ENCODE measurements around the gene MCF2L2.

MCF2L2 gene

DNA sequence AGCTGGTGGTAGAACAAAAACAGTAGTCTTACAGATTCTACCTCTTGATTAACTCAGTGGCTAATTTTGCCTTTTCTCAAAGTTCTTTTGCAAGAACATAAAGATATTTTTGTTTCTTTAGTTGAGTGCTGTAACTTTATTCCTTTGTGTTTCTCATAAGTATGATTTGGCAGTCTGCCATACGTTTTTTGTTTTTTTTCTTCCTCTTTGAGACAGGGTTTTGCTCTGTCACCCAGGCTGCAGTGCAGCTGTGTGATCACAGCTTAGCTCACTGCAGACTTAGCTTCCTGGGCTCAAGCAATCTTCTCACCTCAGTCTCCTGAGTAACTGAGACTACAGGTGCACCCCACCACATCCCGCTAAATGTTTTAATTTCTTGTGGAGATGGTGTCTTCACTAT is 153.0 kb downstream of the MCF2L2 start:
- in situ Hi-C loops (cut with MboI; ENCODE audit: low sequenced_read_pairs), result no loop called here

DNA sequence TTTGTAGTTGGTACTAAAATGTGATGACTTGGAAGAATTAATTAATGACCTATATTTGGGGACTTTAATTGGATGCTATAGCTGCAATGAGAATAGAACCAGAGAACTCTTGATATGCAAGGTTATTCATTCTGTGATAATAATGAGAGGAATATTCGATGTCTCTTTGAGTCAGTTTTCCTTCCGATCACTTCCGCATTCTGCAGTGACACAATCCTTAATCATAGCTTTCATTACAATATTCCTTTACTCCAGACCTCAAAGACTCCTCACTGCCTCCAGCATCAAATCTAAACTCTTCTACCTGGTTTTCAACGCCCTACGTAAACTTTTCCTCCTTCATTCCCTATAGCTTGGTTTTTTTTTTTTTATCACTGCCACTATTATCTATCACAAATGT is 153.8 kb downstream of the MCF2L2 start:
- in situ Hi-C loops (cut with MboI; ENCODE audit: low sequenced_read_pairs), result no loop called here

DNA sequence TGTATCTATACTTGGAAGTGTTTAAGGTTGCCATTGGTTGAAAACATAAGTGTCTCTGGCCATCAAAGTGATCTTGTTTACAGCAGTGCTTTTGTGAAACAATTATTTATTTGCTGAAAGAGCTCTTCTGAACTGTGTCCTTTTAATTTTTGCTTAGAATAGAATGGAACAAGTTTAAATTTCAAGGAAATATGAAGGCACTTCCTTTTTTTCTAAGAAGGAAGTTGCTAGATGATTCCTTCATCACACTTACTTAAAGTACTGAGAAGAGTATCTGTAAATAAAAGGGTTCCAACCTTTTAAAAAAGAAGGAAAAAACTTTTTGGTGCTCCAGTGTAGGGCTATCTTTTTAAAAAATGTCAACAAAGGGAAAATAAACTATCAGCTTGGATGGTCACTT is 155.6 kb downstream of the MCF2L2 start:
- in situ Hi-C loops (cut with MboI; ENCODE audit: low sequenced_read_pairs), result no loop called here

DNA sequence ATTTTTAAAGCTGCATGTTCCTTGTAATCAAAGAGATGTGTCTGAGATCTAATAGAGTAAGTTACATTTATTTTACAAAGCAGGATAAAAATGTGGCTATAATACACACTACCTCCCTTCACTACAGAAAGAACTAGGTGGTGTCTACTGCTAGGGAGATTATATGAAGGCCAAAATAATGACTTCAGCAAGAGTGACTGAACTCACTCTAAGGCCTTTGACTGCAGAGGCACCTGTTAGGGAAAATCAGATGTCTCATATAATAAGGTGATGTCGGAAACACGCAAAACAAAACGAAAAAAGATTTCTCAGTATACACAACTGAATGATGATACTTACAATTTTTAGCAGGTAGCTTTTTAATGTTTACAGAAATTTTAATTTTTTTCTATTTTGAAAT is 156.3 kb downstream of the MCF2L2 start:
- in situ Hi-C loops (cut with MboI; ENCODE audit: low sequenced_read_pairs), result no loop called here

DNA sequence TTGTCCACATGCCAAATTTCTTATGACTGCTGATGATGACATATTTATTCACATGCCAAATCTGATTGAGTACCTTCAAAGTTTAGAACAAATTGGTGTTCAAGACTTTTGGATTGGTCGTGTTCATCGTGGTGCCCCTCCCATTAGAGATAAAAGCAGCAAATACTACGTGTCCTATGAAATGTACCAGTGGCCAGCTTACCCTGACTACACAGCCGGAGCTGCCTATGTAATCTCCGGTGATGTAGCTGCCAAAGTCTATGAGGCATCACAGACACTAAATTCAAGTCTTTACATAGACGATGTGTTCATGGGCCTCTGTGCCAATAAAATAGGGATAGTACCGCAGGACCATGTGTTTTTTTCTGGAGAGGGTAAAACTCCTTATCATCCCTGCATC is 158.1 kb downstream of the MCF2L2 start:
- in situ Hi-C loops (cut with MboI; ENCODE audit: low sequenced_read_pairs), result no loop called here

DNA sequence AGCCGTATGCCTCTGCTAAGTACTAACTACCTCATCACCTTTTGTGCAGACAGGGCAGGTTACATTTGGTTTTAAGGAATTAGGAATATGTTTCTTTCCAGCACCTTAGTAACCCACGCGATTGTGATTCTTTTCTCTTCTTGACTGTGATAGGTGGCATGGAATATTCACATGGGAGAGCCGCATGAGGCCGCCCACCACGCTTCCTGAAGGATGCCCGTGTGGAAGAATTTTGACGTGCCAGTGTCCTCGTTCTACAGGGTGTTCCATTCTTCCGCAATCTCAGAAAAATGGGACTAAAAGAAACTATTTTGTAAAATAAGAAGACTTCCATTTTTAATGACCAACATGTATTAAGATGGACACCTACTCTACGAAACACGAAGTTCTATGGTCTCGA is 159.1 kb downstream of the MCF2L2 start:
- in situ Hi-C loops (cut with MboI; ENCODE audit: low sequenced_read_pairs), result no loop called here

DNA sequence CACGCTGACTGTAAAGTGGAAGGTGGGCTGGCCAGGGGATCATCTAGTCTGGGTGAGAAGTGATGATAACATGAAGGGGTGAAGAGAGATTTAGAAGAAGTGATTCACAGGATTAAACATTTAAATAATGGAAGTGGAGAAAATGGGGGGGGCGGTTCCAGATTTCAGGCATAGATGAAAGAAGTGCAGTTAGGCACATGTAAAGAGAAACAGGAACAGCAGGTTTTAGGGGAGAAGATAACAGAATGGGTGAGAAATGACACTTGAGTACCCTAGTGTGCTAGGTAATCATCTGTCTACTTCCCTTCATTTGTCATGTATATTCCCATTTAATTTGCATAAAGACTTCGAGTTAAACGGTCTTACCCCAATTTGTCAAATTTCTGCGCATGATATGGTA is 160.1 kb downstream of the MCF2L2 start:
- in situ Hi-C loops (cut with MboI; ENCODE audit: low sequenced_read_pairs), result no loop called here

DNA sequence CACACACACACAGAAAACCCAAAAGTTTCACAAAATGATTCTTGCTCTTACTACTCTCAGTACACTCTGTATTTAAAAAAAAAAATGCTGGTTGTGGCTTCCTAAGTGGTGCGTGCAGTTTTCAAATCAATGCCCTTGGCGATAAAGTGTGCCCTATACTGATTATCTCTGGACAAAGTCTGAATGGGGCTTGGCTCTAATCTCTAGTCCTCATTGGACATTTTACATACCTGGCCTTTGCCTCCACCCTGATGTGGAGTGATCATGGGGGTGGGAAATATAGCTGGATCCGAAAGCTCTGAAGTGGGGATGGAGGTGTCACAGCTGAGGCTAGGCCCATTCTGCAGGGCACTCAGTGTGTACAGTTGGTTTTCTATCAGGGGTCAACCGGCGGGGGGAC is 161.3 kb downstream of the MCF2L2 start:
- in situ Hi-C loops (cut with MboI; ENCODE audit: low sequenced_read_pairs), result no loop called here

DNA sequence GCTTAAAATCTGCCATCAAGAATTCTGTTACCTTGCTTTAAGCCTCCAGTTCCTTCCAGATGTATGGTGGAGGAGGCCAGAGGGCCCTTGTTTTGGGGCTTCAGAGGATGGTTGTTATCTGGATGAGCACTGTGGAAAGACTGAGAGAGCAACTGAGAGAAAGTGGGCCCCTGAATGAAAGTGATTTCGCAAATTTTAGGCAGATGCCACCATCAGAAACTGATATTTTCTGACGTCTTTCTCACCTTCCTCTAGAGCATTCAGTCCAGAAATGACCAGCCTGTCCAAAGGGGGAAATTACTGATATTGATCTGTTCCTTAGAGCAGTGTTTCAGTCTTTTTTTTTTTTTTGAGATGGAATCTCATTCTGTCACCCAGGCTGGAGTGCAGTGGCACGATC is 162.0 kb downstream of the MCF2L2 start:
- in situ Hi-C loops (cut with MboI; ENCODE audit: low sequenced_read_pairs), result no loop called here

DNA sequence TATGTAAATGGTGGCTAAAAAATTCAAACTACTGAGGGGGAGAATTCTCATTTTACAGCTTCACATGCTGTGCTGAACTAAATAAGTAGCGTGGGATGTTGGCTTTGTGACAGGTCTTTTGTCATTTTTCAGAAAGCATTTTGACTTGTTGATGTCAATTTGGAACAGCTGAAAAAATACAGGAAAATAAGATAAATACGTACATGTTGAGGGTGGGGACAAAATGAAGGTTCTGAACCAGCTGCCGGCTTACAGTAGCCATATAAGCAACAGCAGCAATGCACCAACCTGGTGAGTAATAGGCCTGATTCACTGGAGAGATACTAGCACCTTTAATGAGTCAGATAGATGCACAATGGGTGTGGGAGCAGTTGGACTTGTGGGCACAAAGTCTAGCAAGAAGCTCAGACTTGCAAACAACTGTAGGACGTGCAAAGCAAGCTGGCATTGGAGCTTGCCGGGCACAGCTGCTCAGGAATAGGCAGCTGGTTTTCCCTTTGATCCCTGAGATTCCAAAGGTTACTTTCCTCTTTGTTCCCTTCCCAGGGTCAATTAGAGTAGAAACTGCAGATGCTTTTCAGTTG is 162.5 kb downstream of the MCF2L2 start:
- in situ Hi-C loops (cut with MboI; ENCODE audit: low sequenced_read_pairs), result no loop called here

DNA sequence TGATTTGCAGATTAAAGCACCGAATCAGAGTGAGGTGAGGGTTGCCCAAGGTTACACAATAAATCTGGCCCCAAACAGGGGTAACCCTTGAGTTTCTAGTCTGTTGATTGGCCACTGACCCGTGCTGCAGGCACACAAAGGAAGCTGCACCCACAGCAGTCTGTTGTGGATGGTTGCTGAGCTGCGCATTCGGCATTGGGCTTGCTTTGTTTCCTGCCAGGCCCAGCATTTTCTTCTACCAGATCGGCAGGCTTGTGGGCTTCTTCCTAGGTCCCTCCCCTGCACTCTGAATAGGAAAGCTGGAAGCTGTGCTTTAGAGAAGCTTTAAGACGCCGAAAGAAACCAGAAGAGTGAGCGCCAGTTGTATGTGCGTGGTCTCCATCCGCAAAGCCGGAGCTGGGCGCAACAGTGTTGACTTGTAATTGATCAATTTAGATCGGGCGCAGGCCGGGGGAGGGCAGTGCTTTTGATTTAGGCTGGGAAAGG is 163.2 kb downstream of the MCF2L2 start:
- in situ Hi-C loops (cut with MboI; ENCODE audit: low sequenced_read_pairs), result no loop called here

DNA sequence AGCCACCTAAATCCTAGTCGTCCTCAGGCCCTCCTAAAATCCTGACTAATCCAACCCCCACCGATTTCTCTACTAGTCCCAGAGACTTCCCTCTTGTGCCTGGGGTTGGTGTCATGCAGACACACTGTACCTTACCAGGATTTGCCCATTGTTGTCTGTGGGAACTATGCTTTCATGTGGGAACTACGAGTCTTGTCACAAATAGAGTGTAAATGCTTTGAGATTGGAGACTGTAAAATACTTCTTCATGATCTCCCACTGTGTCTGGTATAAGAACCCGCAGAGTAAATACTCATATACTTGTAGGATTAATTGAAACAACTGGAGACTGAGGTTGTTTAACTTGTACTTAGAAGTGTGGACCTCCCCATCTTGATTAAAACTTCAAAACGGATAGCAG is 164.2 kb downstream of the MCF2L2 start:
- in situ Hi-C loops (cut with MboI; ENCODE audit: low sequenced_read_pairs), result no loop called here

DNA sequence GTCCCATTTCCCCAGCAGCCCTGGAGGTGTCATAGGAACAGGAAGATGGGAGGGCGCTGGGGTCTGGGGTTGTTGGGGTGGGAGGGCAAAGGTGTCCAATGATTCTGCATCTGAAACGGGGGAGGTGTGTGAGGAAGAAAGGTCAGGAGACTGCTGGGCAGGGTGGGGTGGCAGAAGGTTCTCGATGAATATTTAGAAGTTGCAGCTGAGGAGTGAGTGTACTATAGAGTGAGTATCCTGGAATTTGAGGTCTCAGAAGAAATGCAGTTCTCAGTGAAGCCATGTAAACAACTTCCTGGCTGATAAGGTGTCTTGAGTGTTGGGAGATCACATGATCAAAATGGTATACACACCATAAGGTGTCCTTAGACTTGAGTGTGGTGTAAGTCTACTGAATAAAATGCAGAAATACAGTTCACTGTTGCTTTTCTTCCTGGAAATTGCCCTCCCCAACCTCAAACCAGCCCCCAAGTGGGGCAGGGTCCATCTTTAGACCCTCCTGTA is 165.5 kb downstream of the MCF2L2 start:
- in situ Hi-C loops (cut with MboI; ENCODE audit: low sequenced_read_pairs), result no loop called here

DNA sequence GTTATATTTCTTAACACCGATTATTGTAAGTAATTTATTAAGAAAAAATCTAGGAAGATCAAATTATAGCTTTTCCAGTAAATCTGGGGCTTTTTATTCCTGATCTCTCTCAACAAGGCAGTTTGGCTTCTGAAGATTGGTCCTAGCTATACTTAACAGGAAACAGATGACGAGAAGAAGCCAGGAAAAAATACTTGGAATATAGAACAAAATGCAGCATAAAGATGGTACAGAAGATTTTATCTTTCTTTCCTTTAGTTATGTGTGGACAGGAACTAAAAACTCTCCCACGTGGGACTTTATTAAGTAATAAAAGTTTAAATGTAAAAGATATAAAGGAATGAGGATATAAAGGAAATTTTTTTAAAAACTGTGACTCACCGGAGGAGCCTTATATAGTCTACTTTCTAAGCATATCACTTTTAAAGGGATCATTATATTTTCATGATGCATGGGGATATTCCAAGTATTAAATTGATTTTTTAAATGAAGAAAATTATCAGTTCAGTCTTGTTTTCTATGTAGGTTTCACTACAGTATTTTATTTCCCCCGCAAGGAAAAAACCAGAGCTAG is 167.2 kb downstream of the MCF2L2 start:
- in situ Hi-C loops (cut with MboI; ENCODE audit: low sequenced_read_pairs), result no loop called here

DNA sequence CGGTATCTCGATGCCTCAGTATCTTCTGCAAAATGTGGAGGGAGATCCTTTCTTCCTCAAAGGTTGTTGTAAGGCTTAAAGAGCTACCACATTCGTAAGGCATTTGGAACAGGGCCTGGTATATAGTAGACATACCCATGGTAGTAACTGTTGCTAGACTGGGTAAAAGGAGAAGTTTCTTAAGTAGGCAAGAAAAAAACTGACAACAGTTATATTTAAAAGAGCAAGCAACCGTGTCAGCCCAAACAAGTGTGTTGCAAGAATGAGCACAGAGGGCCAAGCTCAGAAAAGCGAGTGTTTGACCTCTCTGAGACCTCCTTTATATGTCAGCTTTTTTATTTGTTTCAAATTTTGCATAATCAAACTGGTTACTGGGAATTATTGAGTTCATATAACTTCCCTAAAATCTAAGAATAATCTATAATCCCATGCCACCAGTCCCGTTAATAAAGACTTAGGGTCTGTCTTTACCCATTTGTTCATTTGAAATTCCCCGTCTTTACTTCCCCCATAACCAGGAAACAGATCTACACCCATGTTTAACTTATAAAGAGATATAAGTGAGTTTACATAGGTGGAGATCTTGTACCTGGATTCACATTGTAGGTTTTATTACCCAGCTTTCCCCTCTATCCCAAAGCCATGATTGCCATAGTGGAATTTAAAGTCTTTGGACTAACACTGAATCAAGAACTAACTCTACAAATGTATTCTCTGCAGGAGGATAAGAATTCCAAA is 168.1 kb downstream of the MCF2L2 start:
- in situ Hi-C loops (cut with MboI; ENCODE audit: low sequenced_read_pairs), result no loop called here

DNA sequence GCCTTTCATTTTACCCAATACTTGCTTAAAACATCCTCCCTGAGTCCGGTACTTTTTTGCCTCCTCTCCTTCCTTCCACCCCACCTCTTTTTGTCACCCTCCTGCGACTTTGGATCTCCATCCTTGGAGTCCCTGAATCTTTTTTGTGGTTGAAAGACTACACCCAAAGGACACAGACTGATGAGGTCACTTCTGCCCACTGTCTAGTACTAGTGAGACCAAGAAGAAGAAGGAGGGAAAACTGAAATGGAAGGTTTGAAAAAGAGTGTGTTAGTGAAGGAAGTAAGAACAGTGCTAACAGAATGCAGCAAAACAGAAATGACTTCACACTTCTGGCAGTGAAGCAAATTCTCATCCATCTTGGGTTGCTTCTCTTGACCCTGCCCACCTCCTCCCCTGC is 168.8 kb downstream of the MCF2L2 start:
- in situ Hi-C loops (cut with MboI; ENCODE audit: low sequenced_read_pairs), result no loop called here

DNA sequence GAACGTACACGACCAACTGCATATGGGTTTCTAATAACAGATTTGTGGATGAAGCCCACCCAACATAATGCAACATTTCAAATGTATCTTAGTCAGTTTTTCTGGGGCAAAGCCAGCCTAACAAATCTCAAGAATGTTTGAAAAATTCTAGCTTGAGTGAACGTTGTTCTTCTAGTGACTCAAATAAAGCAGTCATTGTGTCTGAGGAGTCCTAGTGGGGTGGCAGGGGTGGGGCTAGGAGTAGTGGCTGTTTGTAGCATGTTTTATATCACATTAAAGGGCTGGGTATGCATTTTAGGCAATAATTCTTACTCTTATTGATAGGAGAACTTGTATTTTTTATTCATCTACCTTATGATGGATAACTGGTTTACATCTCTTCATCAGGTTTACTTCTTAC is 169.3 kb downstream of the MCF2L2 start:
- in situ Hi-C loops (cut with MboI; ENCODE audit: low sequenced_read_pairs), result no loop called here

DNA sequence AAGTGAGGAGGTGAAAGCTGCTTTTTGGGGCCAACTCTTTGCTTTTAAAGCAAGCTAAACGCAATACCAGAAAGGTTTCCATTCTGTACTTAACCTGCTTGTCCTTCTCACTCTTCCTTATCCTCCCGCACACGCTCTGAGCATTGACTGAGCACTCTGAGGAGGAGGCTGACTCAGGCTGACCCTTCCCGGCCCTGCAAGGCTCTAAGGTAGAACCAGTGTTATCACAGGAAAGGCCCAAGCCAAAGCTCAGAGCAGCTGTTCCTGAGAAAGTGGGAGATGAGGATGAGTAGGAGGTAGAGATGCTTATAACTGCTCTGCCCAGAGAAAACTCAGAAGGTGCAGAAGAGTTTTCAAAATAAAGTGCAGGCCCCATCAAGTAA is 173.1 kb downstream of the MCF2L2 start:
- in situ Hi-C loops (cut with MboI; ENCODE audit: low sequenced_read_pairs), result no loop called here

DNA sequence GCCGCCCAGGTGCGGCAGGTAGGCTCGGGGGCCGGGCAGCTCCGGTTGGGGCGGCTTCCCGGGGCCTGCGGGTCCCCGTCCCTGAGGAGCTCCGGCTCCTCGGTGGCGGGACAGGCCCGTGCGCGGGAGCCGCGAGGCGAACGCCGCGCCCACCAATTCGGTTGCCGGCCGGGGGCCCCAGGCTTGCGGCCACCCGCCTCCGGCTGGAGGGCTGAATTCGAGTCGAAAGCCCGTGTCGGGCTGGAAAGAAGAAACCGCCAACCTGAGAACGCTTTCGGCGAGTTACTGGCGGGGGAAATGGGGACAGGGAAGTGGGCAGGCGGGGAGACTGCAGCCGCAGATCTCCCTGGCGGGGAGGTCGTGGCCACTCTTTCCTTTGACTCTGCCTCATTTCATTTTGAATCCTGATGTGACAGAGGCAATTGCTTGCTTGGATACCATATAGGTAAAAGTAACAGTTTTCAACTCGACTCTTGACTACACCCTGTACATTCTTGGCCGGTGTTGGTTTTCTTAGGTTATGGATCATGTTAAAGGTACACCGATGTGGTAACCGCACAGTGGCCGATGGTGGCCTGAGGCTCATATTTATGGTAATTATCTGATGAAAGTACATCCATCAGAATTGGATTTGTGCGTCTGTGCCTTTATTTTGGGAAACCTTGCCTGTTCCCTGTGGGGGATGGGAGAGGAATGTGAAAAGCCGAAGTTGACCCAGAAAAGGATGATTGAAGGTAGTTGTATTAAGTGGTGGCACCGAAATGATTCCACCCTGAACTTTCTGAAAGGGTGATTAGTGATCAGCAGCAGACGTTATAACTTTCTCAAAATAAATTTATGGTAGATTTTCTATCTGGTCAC is 173.7 kb downstream of the MCF2L2 start:
- in situ Hi-C loops (cut with MboI; ENCODE audit: low sequenced_read_pairs), result no loop called here

DNA sequence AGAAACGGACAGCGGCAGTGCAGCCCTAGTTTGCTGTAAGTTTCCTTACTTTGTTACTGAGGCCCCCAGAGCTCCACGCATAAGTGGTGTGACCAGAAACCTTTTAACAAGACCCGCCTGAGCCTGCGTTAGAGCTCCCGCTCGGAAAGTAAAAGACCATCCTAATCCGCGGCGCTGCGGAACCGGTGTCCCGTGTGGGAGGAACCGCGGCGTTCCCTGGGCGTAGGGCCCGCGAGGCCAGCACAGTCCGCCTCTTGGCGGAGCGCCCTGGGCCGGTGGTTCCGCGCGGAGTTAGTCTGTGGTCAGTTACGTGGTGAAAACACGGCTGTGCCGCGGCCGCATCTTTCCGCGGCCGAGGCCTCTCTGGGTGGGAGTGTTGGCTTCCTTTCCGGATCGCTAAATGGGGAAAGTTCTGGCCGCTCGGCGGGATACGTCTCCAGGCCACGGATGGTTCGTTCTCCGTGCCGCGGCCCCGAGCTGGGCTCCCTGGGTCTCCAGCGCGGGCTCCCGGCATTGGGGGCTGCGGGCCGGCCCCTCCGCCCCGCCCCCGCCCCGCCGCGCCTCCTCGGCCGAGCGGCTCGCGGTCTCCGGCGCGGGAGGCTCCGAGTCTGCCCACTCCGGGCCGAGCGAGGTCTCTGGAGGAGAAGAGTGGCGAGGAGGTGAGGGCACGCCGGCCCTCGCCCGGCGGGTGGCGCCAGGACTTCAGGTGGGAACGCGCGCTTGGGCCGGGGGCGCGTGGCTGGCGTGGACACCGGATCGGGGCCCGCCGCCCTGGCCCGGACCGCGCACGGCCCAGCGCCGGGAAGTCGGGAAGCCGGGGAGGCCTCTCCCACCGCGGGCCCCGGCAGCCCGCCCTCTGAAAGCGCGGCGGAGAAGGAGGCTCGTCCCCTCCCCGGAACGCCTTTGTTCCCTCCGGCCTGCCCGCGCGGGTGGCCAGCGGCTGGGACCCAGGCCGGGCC is 174.6 kb downstream of the MCF2L2 start:
- in situ Hi-C loops (cut with MboI; ENCODE audit: low sequenced_read_pairs), result no loop called here

Data from HL-60/S4 treated with phorbol 12-myristate 13-acetate at 8.2 ng/mL for 4 days and 3 days (cell line).